Parathyroid adenoma (tissue), 2 donors: Measurements from ENCODE around the gene AFG1L.

Experiments
- H2AFZ ChIP-seq: fragments of 300-600 bp; sonication (generic); one replicate; pipeline ENCODE4 v1.7.0; 2017; ENCODE audit warnings: antibody characterized with exemption, mild to moderate bottlenecking
- H3K27ac ChIP-seq: fragments of 300-600 bp; sonication (generic); one replicate; pipeline ENCODE4 v1.7.0; 2017
- H3K27me3 ChIP-seq: fragments of 300-600 bp; sonication (generic); one replicate; pipeline ENCODE4 v1.7.0; 2017; ENCODE audit warnings: low read length; ENCODE audit not compliant: control insufficient read depth, insufficient read depth
- H3K36me3 ChIP-seq: fragments of 300-600 bp; sonication (generic); one replicate; pipeline ENCODE4 v1.7.0; 2017; ENCODE audit warnings: low read length; ENCODE audit not compliant: control insufficient read depth, insufficient read depth
- H3K4me1 ChIP-seq: fragments of 300-600 bp; sonication (generic); one replicate; pipeline ENCODE4 v1.7.0; 2017; ENCODE audit warnings: control low read depth
- H3K4me2 ChIP-seq: fragments of 300-600 bp; sonication (generic); one replicate; pipeline ENCODE4 v1.7.0; 2017; ENCODE audit warnings: low read length
- H3K4me3 ChIP-seq: fragments of 300-600 bp; sonication (generic); one replicate; pipeline ENCODE4 v1.7.0; 2017; ENCODE audit warnings: low read depth, low read length
- H3K79me2 ChIP-seq: fragments of 300-600 bp; sonication (generic); one replicate; pipeline ENCODE4 v1.7.0; 2017; ENCODE audit warnings: control low read depth
- H3K9ac ChIP-seq: fragments of 300-600 bp; sonication (generic); one replicate; pipeline ENCODE4 v1.7.0; 2017; ENCODE audit warnings: mild to moderate bottlenecking
- H3K9me3 ChIP-seq: fragments of 300-600 bp; sonication (generic); one replicate; pipeline ENCODE4 v1.7.0; 2017; ENCODE audit warnings: low read length; ENCODE audit not compliant: control insufficient read depth
- CTCF ChIP-seq: fragments of 300-600 bp; sonication (generic); IDR thresholded peaks from one replicate; pipeline ENCODE4 v1.7.0; 2017; ENCODE audit warnings: antibody characterized with exemption, mild to moderate bottlenecking
- donor health status: primary hyperparathyroidism.

Gene AFG1L

GRCh38 chr6:108489699-108490098 lies 194.8 kb downstream of the AFG1L start:
- Histone ChIP-seq H3K4me1 (no peaks in the 10 kb centered on the region), H3K79me2 (no peaks in the 10 kb centered on the region), H3K4me2 (no peak overlapping the region), H3K27me3 (no peaks in the 10 kb centered on the region), H3K9me3 (no peaks in the 10 kb centered on the region), H3K4me3 (no peak overlapping the region), H3K36me3 (no peaks in the 10 kb centered on the region), H3K9ac (no peak overlapping the region), H3K27ac (no peak overlapping the region), H2AFZ (no peak overlapping the region)
- no peak for TF ChIP-seq CTCF

GRCh38 chr6:108492131-108492766 lies 197.4 kb downstream of the AFG1L start:
- Histone ChIP-seq H3K4me1 (no peaks in the 10 kb centered on the region), H3K9ac (no peak overlapping the region), H3K4me2 (no peak overlapping the region), H3K36me3 (no peaks in the 10 kb centered on the region), H3K27me3 (no peaks in the 10 kb centered on the region), H3K4me3 (no peak overlapping the region), H3K79me2 (no peaks in the 10 kb centered on the region), H3K9me3 (no peaks in the 10 kb centered on the region), H3K27ac (no peak overlapping the region), H2AFZ (no peak overlapping the region)
- peak; percentile 63 for TF ChIP-seq CTCF

GRCh38 chr6:108494434-108494833 lies 199.6 kb downstream of the AFG1L start:
- no peaks in the 10 kb centered on the region for H3K9me3 ChIP-seq
- H3K36me3 ChIP-seq, result no peaks in the 10 kb centered on the region
- no peak for TF ChIP-seq CTCF
- no peak overlapping the region for H3K4me3 ChIP-seq
- H3K27ac ChIP-seq, result no peak overlapping the region
- H3K9ac ChIP-seq, result no peak overlapping the region
- H3K4me2 ChIP-seq, result no peak overlapping the region
- H2AFZ ChIP-seq, result no peak overlapping the region
- no peaks in the 10 kb centered on the region for H3K79me2 ChIP-seq
- no peaks in the 10 kb centered on the region for H3K4me1 ChIP-seq
- H3K27me3 ChIP-seq, result no peaks in the 10 kb centered on the region

GRCh38 chr6:108497883-108498282 lies 203.0 kb downstream of the AFG1L start:
- Histone ChIP-seq H2AFZ (no peak overlapping the region), H3K27ac (no peak overlapping the region), H3K9ac (no peak overlapping the region), H3K9me3 (no peaks in the 10 kb centered on the region), H3K4me3 (no peak overlapping the region), H3K27me3 (no peaks in the 10 kb centered on the region), H3K79me2 (no peaks in the 10 kb centered on the region), H3K4me1 (peaks cover 5% of the 10 kb centered on the region), H3K36me3 (no peaks in the 10 kb centered on the region), H3K4me2 (no peak overlapping the region)
- TF ChIP-seq CTCF, result peak; percentile 11

GRCh38 chr6:108501559-108501958 lies 206.7 kb downstream of the AFG1L start:
- no peaks in the 10 kb centered on the region for H3K27me3 ChIP-seq
- no peak overlapping the region for H3K4me3 ChIP-seq
- no peaks in the 10 kb centered on the region for H3K79me2 ChIP-seq
- no peak for TF ChIP-seq CTCF
- no peak overlapping the region for H3K9ac ChIP-seq
- no peak overlapping the region for H3K27ac ChIP-seq
- H3K36me3 ChIP-seq, result no peaks in the 10 kb centered on the region
- peaks cover 5% of the 10 kb centered on the region for H3K4me1 ChIP-seq
- no peak overlapping the region for H3K4me2 ChIP-seq
- no peak overlapping the region for H2AFZ ChIP-seq
- H3K9me3 ChIP-seq, result no peaks in the 10 kb centered on the region
